NCI-H748 treated with DMSO at 0.1 percent for 48 hours (cell line): Measurements from ENCODE around the gene CPNE6.
A peak's percentile ranks its signal among the peaks of the same experiment; 100 is the strongest.

Experiments
- DNase-seq: peaks from one replicate; lab custom pipeline; 2025; lab: John Stamatoyannopoulos, UW

Gene CPNE6

GRCh38 chr14:24086193-24086955, 15.0 kb downstream of the CPNE6 start:
- no peak for DNase-seq

- no peak for DNase-seq
Measured at GRCh38 chr14:24087004-24087403, 15.6 kb downstream of the CPNE6 start.

GRCh38 chr14:24088095-24088494, 16.7 kb downstream of the CPNE6 start:
- DNase-seq: no peak

- DNase-seq: no peak
Measured at GRCh38 chr14:24089890-24090289, 18.5 kb downstream of the CPNE6 start.

GRCh38 chr14:24092110-24092504, 20.7 kb downstream of the CPNE6 start:
- no peak for DNase-seq

GRCh38 chr14:24092505-24093206, 21.3 kb downstream of the CPNE6 start:
- no peak for DNase-seq

GRCh38 chr14:24093207-24093900, 22.0 kb downstream of the CPNE6 start:
- no peak for DNase-seq

- DNase-seq: peak; percentile 84
Measured at GRCh38 chr14:24093901-24094840, 22.8 kb downstream of the CPNE6 start, which contains the start of gene PCK2. Gene PCK2, plus strand, starts transcription at chr14:24094311. Its CDS starts 95 bp downstream, at chr14:24094406.

- DNase-seq: no peak
Measured at GRCh38 chr14:24094841-24095270, 23.5 kb downstream of the CPNE6 start.

- no peak for DNase-seq
Measured at GRCh38 chr14:24095271-24096068, 24.1 kb downstream of the CPNE6 start.

GRCh38 chr14:24096545-24097181, 25.3 kb downstream of the CPNE6 start:
- DNase-seq: no peak

- DNase-seq: no peak
Measured at GRCh38 chr14:24098229-24098926, 27.0 kb downstream of the CPNE6 start.

GRCh38 chr14:24098927-24099813, 27.8 kb downstream of the CPNE6 start:
- no peak for DNase-seq

GRCh38 chr14:24100197-24100981, 29.0 kb downstream of the CPNE6 start:
- DNase-seq: no peak

- DNase-seq: no peak
Measured at GRCh38 chr14:24100982-24101494, 29.7 kb downstream of the CPNE6 start.

- no peak for DNase-seq
Measured at GRCh38 chr14:24102357-24103048, 31.1 kb downstream of the CPNE6 start.

GRCh38 chr14:24103451-24103850, 32.1 kb downstream of the CPNE6 start:
- no peak for DNase-seq
